ENCODE data around the gene RCC2.

RCC2 gene

GRCh38 chr1:17370618-17371017, 68.9 kb downstream of the RCC2 start:
- TF ChIP-seq, protein P1, sequence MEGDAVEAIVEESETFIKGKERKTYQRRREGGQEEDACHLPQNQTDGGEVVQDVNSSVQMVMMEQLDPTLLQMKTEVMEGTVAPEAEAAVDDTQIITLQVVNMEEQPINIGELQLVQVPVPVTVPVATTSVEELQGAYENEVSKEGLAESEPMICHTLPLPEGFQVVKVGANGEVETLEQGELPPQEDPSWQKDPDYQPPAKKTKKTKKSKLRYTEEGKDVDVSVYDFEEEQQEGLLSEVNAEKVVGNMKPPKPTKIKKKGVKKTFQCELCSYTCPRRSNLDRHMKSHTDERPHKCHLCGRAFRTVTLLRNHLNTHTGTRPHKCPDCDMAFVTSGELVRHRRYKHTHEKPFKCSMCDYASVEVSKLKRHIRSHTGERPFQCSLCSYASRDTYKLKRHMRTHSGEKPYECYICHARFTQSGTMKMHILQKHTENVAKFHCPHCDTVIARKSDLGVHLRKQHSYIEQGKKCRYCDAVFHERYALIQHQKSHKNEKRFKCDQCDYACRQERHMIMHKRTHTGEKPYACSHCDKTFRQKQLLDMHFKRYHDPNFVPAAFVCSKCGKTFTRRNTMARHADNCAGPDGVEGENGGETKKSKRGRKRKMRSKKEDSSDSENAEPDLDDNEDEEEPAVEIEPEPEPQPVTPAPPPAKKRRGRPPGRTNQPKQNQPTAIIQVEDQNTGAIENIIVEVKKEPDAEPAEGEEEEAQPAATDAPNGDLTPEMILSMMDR (conservative IDR thresholded peaks at IDR 0.05; ENCODE audit: low read depth, low read length), result peak; percentile 36; the same call in 1 of the 2 replicates
- Histone ChIP-seq H3K27ac (no peak overlapping the region), H3K27me3 (ENCODE audit: insufficient read depth, low read depth) (peaks cover 60% of the 10 kb centered on the region), H3K9ac (no peak overlapping the region), H3K4me3 (IDR thresholded peaks at IDR 0.05; ENCODE audit: insufficient read depth, low read depth, low read length) (no peak overlapping the region), H3K36me3 (ENCODE audit: insufficient read depth) (no peaks in the 10 kb centered on the region), H3K4me2 (no peak overlapping the region), H3K79me2 (ENCODE audit: insufficient read depth, low read depth) (no peaks in the 10 kb centered on the region), H3K4me1 (ENCODE audit: low read depth, poor library complexity, severe bottlenecking) (no peaks in the 10 kb centered on the region), H2AFZ (ENCODE audit: low read depth) (no peak overlapping the region), H4K20me1 (ENCODE audit: insufficient read depth) (no peaks in the 10 kb centered on the region)

DNA sequence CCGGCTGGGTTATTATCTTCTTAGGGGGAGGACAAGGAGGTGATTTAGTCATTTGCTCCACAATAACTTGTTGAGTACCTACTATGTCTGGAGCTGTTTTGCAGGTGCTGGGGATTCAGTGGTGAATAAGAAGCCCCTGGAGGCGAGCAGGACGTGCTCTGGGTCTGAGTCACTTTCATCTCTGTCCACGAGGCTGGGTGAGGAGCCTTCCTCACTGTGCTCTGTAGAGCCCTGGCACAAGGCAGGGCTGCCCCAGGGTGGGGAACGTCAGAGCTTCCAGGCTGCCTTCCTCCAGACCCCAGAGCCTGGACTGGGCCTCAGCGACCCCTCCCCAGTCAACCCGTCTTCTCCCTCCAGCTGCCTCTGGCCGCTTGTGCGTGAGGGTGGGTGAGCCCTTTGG, 70.0 kb downstream of the RCC2 start:
- no peaks in the 10 kb centered on the region for H3K4me1 ChIP-seq (ENCODE audit: low read depth, poor library complexity, severe bottlenecking)
- H3K36me3 ChIP-seq (ENCODE audit: insufficient read depth), result no peaks in the 10 kb centered on the region
- peaks cover 60% of the 10 kb centered on the region for H3K27me3 ChIP-seq (ENCODE audit: insufficient read depth, low read depth)
- no peaks in the 10 kb centered on the region for H4K20me1 ChIP-seq (ENCODE audit: insufficient read depth)
- H3K79me2 ChIP-seq (ENCODE audit: insufficient read depth, low read depth), result no peaks in the 10 kb centered on the region
- no peak overlapping the region for H3K4me3 ChIP-seq (IDR thresholded peaks at IDR 0.05; ENCODE audit: insufficient read depth, low read depth, low read length)
- no peak overlapping the region for H3K9ac ChIP-seq
- TF ChIP-seq, protein P1 (conservative IDR thresholded peaks at IDR 0.05; ENCODE audit: low read depth, low read length), result no peak
- H3K4me2 ChIP-seq, result no peak overlapping the region
- H2AFZ ChIP-seq (ENCODE audit: low read depth), result no peak overlapping the region
- H3K27ac ChIP-seq, result no peak overlapping the region

- H4K20me1 ChIP-seq (ENCODE audit: insufficient read depth), result no peaks in the 10 kb centered on the region
- no peak overlapping the region for H3K9ac ChIP-seq
- H2AFZ ChIP-seq (ENCODE audit: low read depth), result no peak overlapping the region
- H3K4me3 ChIP-seq (IDR thresholded peaks at IDR 0.05; ENCODE audit: insufficient read depth, low read depth, low read length), result no peak overlapping the region
- H3K27me3 ChIP-seq (ENCODE audit: insufficient read depth, low read depth), result peaks cover 64% of the 10 kb centered on the region
- H3K27ac ChIP-seq, result no peak overlapping the region
- no peaks in the 10 kb centered on the region for H3K36me3 ChIP-seq (ENCODE audit: insufficient read depth)
- TF ChIP-seq, protein P1 (conservative IDR thresholded peaks at IDR 0.05; ENCODE audit: low read depth, low read length), result no peak
- no peak overlapping the region for H3K4me2 ChIP-seq
- H3K79me2 ChIP-seq (ENCODE audit: insufficient read depth, low read depth), result no peaks in the 10 kb centered on the region
- H3K4me1 ChIP-seq (ENCODE audit: low read depth, poor library complexity, severe bottlenecking), result no peaks in the 10 kb centered on the region
Observed at GRCh38 chr1:17365293-17365692, 74.2 kb downstream of the RCC2 start.

DNA sequence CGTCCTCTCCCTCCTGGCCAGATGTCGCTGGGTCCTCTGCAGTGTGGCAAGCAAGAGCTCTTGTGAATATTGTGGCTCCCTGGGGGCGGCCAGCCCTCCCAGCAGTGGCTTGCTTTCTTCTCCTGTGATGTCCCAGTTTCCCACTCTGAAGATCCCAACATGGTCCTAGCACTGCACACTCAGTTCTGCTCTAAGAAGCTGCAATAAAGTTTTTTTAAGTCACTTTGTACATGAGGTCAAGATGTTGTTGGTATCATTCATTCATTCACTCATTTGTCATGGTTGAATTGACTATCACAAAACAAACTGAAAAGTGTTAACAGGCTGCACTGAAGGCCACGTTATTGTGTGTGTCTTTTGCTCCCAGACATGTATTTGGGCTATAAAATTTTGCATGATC, 75.7 kb downstream of the RCC2 start:
- Histone ChIP-seq H3K4me3 (IDR thresholded peaks at IDR 0.05; ENCODE audit: insufficient read depth, low read depth, low read length) (no peak overlapping the region), H3K4me2 (no peak overlapping the region), H4K20me1 (ENCODE audit: insufficient read depth) (no peaks in the 10 kb centered on the region), H3K79me2 (ENCODE audit: insufficient read depth, low read depth) (no peaks in the 10 kb centered on the region), H3K27ac (no peak overlapping the region), H2AFZ (ENCODE audit: low read depth) (no peak overlapping the region), H3K4me1 (ENCODE audit: low read depth, poor library complexity, severe bottlenecking) (no peaks in the 10 kb centered on the region), H3K9ac (no peak overlapping the region), H3K27me3 (ENCODE audit: insufficient read depth, low read depth) (peaks cover 59% of the 10 kb centered on the region), H3K36me3 (ENCODE audit: insufficient read depth) (no peaks in the 10 kb centered on the region)
- TF ChIP-seq, protein P1 (conservative IDR thresholded peaks at IDR 0.05; ENCODE audit: low read depth, low read length), result no peak

Data from KMS-11 (cell line).